ENCODE results near the gene DNPEP.

Gene DNPEP

DNA sequence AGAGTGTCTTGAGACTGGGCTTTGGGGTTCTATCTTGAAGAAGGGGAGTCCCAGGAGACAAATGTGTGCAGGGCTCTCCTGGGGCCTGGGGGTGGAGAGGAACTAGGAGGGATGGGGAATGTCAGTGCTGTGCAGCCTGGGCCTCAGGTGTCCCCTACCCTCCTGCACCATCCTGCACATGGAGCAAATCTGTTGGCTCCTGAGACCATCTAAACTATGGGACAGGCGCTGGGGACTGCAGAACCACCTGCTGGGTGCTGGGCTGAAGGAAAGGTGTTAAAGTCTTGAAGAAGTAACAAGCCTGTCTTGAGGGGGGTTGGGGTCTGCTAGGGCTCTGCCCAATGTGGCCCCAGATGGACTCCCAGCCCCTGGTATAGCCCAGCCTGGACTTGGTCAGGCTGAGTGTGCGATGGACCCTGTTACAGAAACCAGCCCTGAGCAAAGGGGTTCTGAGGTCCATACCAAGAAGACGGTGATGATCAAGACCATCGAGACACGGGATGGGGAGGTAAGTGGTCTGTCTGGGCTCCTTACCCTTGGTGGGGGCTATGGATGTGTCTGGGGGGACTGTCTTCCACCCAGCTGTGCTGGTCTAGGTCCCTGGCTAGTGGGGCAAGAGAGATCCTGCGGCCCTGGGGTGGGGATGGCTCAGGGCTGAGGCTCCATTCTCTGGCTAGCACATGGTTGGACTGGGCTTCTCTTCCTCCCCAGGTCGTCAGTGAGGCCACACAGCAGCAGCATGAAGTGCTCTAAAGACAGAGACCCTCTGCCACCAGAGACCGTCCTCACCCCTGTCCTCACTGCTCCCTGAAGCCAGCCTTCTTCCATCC, 37.7 kb upstream of the DNPEP start:
- H4K12ac ChIP-seq (ENCODE audit: low read depth, low read length) = no peak overlapping the region
- H2BK5ac ChIP-seq (ENCODE audit: low read depth, low read length, poor library complexity) = no peak overlapping the region
- no peak overlapping the region for H4K8ac ChIP-seq (ENCODE audit: low read depth, low read length)
- no peaks in the 10 kb centered on the region for H3K79me2 ChIP-seq (ENCODE audit: control insufficient read depth, insufficient read depth, low read length, poor library complexity)
- H3K27me3 ChIP-seq (ENCODE audit: insufficient read depth, low read length) = no peaks in the 10 kb centered on the region
- no peak overlapping the region for H3K4me2 ChIP-seq (ENCODE audit: low read length)
- H3K4ac ChIP-seq (ENCODE audit: low read depth, low read length) = no peak overlapping the region
- no peak overlapping the region for H2AK5ac ChIP-seq (ENCODE audit: low read length)
- H3K9ac ChIP-seq (ENCODE audit: low read length) = no peak overlapping the region
- H3K4me1 ChIP-seq (ENCODE audit: control insufficient read depth in 1 of 2, insufficient read depth in 2 of 2, low read length in 2 of 2) = peaks cover 0 to 2% of the 10 kb centered on the region in 2 experiments
- H3K27ac ChIP-seq (ENCODE audit: low read depth, low read length) = no peak overlapping the region
- H3K79me1 ChIP-seq (ENCODE audit: low read length) = no peaks in the 10 kb centered on the region
- DNase-seq = no peak
- H2BK120ac ChIP-seq (ENCODE audit: insufficient read depth, low read length, poor library complexity) = no peak overlapping the region
- no peak overlapping the region for H2BK12ac ChIP-seq (ENCODE audit: low read length)
- H2AFZ ChIP-seq (ENCODE audit: insufficient read depth, low read length, poor library complexity) = no peak overlapping the region
- no peaks in the 10 kb centered on the region for H3K36me3 ChIP-seq (ENCODE audit: control insufficient read depth in 1 of 2, insufficient read depth in 2 of 2, low read length in 2 of 2)
- no peak overlapping the region for H4K91ac ChIP-seq (ENCODE audit: low read depth, low read length)
- H3K4me3 ChIP-seq (ENCODE audit: low read depth, low read length) = no peak overlapping the region
- H3K9me3 ChIP-seq (ENCODE audit: insufficient read depth, low read depth, low read length) = peaks cover 2% of the 10 kb centered on the region
- WGBS (ENCODE audit: extremely low coverage, insufficient coverage, insufficient read length) = no CpG with 5 or more reads among the region's 8 CpGs
- H3K14ac ChIP-seq (ENCODE audit: low read length) = no peak overlapping the region
- no peak overlapping the region for H3K18ac ChIP-seq (ENCODE audit: low read length)
- no peak overlapping the region for H3K23ac ChIP-seq (ENCODE audit: low read length)

DNA sequence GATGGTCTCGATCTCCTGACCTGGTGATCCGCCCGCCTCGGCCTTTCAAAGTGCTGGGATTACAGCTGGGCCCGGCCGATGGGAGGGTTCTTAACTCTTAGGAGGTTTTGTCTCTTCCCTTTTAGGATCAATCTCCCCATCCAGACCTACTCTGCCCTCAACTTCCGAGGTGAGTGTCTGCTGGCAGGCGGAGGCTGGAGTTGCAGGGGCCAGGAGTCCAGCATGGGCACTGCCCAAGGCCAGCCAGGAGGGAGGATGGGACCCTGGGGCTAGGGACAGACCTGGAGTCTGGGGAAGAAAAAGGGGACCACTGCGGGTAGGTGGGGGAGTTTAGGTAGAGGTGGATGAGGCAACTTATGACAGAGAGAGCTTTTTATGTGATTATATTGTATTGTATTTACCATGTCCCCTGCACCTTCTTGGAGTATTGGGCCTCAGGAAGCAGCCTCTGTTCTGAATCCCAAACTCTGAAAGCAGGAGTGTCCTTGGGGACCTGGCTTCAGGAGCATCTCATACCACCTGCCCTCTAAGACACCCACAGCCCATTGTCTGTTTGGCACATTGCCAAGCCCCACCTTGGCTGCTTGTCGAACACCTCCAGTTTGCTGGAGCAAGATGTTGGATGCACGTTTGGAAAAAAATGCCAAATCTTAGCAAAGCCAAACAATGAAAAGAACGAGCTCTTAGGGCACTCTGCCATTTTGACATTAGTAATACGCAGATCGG, 36.1 kb upstream of the DNPEP start:
- H3K4me3 ChIP-seq (ENCODE audit: low read depth, low read length) = no peak overlapping the region
- H3K4me2 ChIP-seq (ENCODE audit: low read length) = no peak overlapping the region
- no peaks in the 10 kb centered on the region for H3K79me2 ChIP-seq (ENCODE audit: control insufficient read depth, insufficient read depth, low read length, poor library complexity)
- H4K12ac ChIP-seq (ENCODE audit: low read depth, low read length) = no peak overlapping the region
- H3K14ac ChIP-seq (ENCODE audit: low read length) = no peak overlapping the region
- H3K23ac ChIP-seq (ENCODE audit: low read length) = no peak overlapping the region
- H3K79me1 ChIP-seq (ENCODE audit: low read length) = no peaks in the 10 kb centered on the region
- no peak overlapping the region for H2AFZ ChIP-seq (ENCODE audit: insufficient read depth, low read length, poor library complexity)
- no peak overlapping the region for H2BK5ac ChIP-seq (ENCODE audit: low read depth, low read length, poor library complexity)
- no peak overlapping the region for H3K9ac ChIP-seq (ENCODE audit: low read length)
- no peak overlapping the region for H3K4ac ChIP-seq (ENCODE audit: low read depth, low read length)
- H3K27ac ChIP-seq (ENCODE audit: low read depth, low read length) = no peak overlapping the region
- H4K8ac ChIP-seq (ENCODE audit: low read depth, low read length) = no peak overlapping the region
- no peak overlapping the region for H2BK12ac ChIP-seq (ENCODE audit: low read length)
- peaks cover 4% of the 10 kb centered on the region for H3K27me3 ChIP-seq (ENCODE audit: insufficient read depth, low read length)
- DNase-seq = no peak
- peaks cover 0 to under 1% of the 10 kb centered on the region in 2 experiments for H3K4me1 ChIP-seq (ENCODE audit: control insufficient read depth in 1 of 2, insufficient read depth in 2 of 2, low read length in 2 of 2)
- no peaks in the 10 kb centered on the region for H3K36me3 ChIP-seq (ENCODE audit: control insufficient read depth in 1 of 2, insufficient read depth in 2 of 2, low read length in 2 of 2)
- peaks cover 2% of the 10 kb centered on the region for H3K9me3 ChIP-seq (ENCODE audit: insufficient read depth, low read depth, low read length)
- no peak overlapping the region for H4K91ac ChIP-seq (ENCODE audit: low read depth, low read length)
- no peak overlapping the region for H2AK5ac ChIP-seq (ENCODE audit: low read length)
- H3K18ac ChIP-seq (ENCODE audit: low read length) = no peak overlapping the region
- no CpG with 5 or more reads among the region's 14 CpGs for WGBS (ENCODE audit: extremely low coverage, insufficient coverage, insufficient read length)
- H2BK120ac ChIP-seq (ENCODE audit: insufficient read depth, low read length, poor library complexity) = no peak overlapping the region

DNA sequence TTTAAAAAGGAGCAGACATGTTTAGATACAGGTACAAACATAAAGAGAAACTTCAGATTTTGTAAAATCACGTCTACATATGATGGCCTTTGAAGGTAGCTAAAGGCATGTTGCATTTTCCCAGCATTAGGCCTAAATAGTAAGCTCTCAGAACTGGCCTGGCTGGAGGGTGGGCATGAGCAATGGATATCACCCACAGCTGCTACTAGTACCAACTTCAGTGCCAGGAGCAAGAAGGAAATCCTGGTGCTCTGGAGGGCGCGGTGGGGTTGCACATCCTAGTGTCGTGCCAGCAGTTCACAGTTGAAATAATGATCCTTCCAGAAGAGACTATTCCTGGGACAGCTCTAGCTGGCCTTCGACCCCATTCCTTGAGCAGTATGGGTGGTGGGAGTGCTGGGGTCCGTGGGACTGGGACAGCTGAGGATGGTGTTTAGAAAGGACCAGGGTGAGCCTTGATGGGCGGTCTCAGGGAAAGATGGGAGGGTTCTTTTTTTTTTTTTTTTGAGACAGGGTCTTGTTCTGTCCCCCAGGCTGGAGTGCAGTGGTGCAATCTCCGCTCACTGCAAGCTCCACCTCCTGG, 35.3 kb upstream of the DNPEP start:
- no peak overlapping the region for H2AFZ ChIP-seq (ENCODE audit: insufficient read depth, low read length, poor library complexity)
- H3K4me3 ChIP-seq (ENCODE audit: low read depth, low read length) = no peak overlapping the region
- no peak overlapping the region for H2AK5ac ChIP-seq (ENCODE audit: low read length)
- no peaks in the 10 kb centered on the region for H3K79me1 ChIP-seq (ENCODE audit: low read length)
- H4K8ac ChIP-seq (ENCODE audit: low read depth, low read length) = no peak overlapping the region
- H2BK5ac ChIP-seq (ENCODE audit: low read depth, low read length, poor library complexity) = no peak overlapping the region
- H3K18ac ChIP-seq (ENCODE audit: low read length) = no peak overlapping the region
- no peak overlapping the region for H4K91ac ChIP-seq (ENCODE audit: low read depth, low read length)
- peaks cover 0 to 4% of the 10 kb centered on the region in 2 experiments for H3K4me1 ChIP-seq (ENCODE audit: control insufficient read depth in 1 of 2, insufficient read depth in 2 of 2, low read length in 2 of 2)
- no peaks in the 10 kb centered on the region for H3K79me2 ChIP-seq (ENCODE audit: control insufficient read depth, insufficient read depth, low read length, poor library complexity)
- no peak overlapping the region for H4K12ac ChIP-seq (ENCODE audit: low read depth, low read length)
- peaks cover 5% of the 10 kb centered on the region for H3K9me3 ChIP-seq (ENCODE audit: insufficient read depth, low read depth, low read length)
- no peak overlapping the region for H3K4ac ChIP-seq (ENCODE audit: low read depth, low read length)
- H3K27ac ChIP-seq (ENCODE audit: low read depth, low read length) = no peak overlapping the region
- H3K4me2 ChIP-seq (ENCODE audit: low read length) = no peak overlapping the region
- no peak overlapping the region for H3K9ac ChIP-seq (ENCODE audit: low read length)
- DNase-seq = no peak
- no peaks in the 10 kb centered on the region for H3K36me3 ChIP-seq (ENCODE audit: control insufficient read depth in 1 of 2, insufficient read depth in 2 of 2, low read length in 2 of 2)
- H3K27me3 ChIP-seq (ENCODE audit: insufficient read depth, low read length) = peaks cover 11% of the 10 kb centered on the region
- no peak overlapping the region for H3K14ac ChIP-seq (ENCODE audit: low read length)
- no CpG with 5 or more reads among the region's 8 CpGs for WGBS (ENCODE audit: extremely low coverage, insufficient coverage, insufficient read length)
- no peak overlapping the region for H3K23ac ChIP-seq (ENCODE audit: low read length)
- no peak overlapping the region for H2BK12ac ChIP-seq (ENCODE audit: low read length)
- H2BK120ac ChIP-seq (ENCODE audit: insufficient read depth, low read length, poor library complexity) = no peak overlapping the region

- Histone ChIP-seq H3K27me3 (ENCODE audit: insufficient read depth, low read length) (peaks cover 11% of the 10 kb centered on the region), H3K9ac (ENCODE audit: low read length) (no peak overlapping the region), H2BK120ac (ENCODE audit: insufficient read depth, low read length, poor library complexity) (no peak overlapping the region), H4K91ac (ENCODE audit: low read depth, low read length) (no peak overlapping the region), H3K27ac (ENCODE audit: low read depth, low read length) (no peak overlapping the region), H4K8ac (ENCODE audit: low read depth, low read length) (no peak overlapping the region), H3K4me1 (ENCODE audit: control insufficient read depth in 1 of 2, insufficient read depth in 2 of 2, low read length in 2 of 2) (peaks cover 0 to 4% of the 10 kb centered on the region in 2 experiments), H2BK12ac (ENCODE audit: low read length) (no peak overlapping the region), H3K23ac (ENCODE audit: low read length) (no peak overlapping the region), H3K79me1 (ENCODE audit: low read length) (no peaks in the 10 kb centered on the region), H2AK5ac (ENCODE audit: low read length) (no peak overlapping the region), H3K4me3 (ENCODE audit: low read depth, low read length) (no peak overlapping the region), H3K9me3 (ENCODE audit: insufficient read depth, low read depth, low read length) (peaks cover 6% of the 10 kb centered on the region), H3K18ac (ENCODE audit: low read length) (no peak overlapping the region), H3K36me3 (ENCODE audit: control insufficient read depth in 1 of 2, insufficient read depth in 2 of 2, low read length in 2 of 2) (no peaks in the 10 kb centered on the region), H2AFZ (ENCODE audit: insufficient read depth, low read length, poor library complexity) (no peak overlapping the region), H4K12ac (ENCODE audit: low read depth, low read length) (no peak overlapping the region), H3K14ac (ENCODE audit: low read length) (no peak overlapping the region), H3K79me2 (ENCODE audit: control insufficient read depth, insufficient read depth, low read length, poor library complexity) (no peaks in the 10 kb centered on the region), H3K4me2 (ENCODE audit: low read length) (no peak overlapping the region), H2BK5ac (ENCODE audit: low read depth, low read length, poor library complexity) (no peak overlapping the region), H3K4ac (ENCODE audit: low read depth, low read length) (no peak overlapping the region)
- no peak for DNase-seq
- WGBS (ENCODE audit: extremely low coverage, insufficient coverage, insufficient read length) = no CpG with 5 or more reads among the region's 17 CpGs
Observed at GRCh38 chr2:219421323-219421722, 33.6 kb upstream of the DNPEP start.

Measured in trophoblast cell (in vitro differentiated cells and primary cell).